RKO (cell line): Measurements from ENCODE around the gene SLC9A9.

Source experiments
- DNase-seq: peaks from one replicate; pipeline ENCODE4 v3.0.0-alpha.2; 2016; ENCODE audit warnings: low spot score

The SLC9A9 gene

DNA sequence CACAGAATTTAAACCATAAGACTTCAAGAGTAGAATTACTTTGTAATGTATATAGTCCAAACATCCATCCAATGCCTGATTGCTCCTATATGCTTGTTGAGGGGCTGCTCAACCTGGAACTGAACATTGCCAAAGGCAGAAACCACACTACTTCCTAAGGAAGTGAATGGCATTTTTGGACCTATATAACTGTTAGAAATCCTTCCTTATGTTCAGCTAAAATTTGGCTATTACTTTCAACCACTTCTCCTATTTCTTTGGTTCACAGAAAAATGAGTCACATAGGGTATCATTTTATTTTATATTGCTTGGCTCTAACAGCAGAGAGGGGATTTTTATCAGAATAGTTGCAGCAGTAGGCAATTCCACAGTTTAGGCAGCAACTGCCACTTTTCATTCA, 342.1 kb downstream of the SLC9A9 start:
- DNase-seq = no peak

DNA sequence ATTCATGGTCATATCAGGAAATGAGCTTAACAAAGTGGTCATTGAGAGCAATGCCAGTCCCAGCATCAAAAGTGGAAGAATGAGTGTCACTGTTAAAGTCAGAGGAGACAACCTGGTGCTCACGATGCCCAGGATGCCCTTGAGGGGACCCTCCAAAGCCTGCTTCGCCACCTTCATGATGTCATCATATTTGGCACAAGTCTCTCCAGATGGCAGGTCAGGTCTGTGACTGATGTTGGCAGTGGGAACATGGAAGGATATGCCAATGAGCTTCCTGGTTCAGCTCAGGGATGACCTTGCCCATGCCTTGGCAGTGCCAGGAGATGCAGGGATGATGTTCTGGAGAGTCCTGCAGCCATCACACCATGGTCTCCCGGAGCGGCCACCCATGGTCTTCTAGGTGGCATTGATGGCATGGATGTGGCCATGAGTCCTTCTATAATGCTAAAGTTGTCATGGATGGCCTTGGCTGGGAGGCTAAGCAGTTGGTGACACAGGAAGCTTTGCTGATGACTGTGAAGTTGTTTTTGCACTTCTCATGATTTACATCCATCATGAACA, 344.9 kb downstream of the SLC9A9 start:
- DNase-seq = no peak

DNA sequence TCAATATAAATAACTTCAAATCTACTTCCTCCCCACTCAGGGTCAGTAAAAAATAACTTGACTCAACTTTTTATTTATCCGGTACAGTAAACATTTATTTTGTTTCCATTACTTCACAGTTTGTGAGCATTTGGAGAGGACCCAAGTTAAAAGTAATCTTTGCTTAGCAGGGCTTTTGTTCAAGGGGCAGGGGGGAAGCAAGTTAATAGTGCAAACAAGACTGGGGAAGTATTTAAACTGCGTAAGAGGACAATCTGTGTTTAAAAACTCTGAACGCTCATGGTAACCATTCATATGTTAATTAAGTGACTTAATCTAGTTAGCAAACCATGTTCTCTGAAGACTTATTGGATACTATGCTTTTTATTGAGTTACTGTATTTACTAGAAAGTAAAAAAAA, 346.2 kb downstream of the SLC9A9 start:
- no peak for DNase-seq

GRCh38 chr3:143497382-143497781, 350.9 kb downstream of the SLC9A9 start:
- no peak for DNase-seq

GRCh38 chr3:143496191-143496590, 352.1 kb downstream of the SLC9A9 start:
- DNase-seq = no peak

GRCh38 chr3:143495527-143495926, 352.7 kb downstream of the SLC9A9 start:
- DNase-seq = no peak

- no peak for DNase-seq
These were observed 361.7 kb downstream of the SLC9A9 start for GRCh38 chr3:143486611-143487010.

GRCh38 chr3:143484846-143485512, 363.3 kb downstream of the SLC9A9 start:
- DNase-seq = no peak

DNA sequence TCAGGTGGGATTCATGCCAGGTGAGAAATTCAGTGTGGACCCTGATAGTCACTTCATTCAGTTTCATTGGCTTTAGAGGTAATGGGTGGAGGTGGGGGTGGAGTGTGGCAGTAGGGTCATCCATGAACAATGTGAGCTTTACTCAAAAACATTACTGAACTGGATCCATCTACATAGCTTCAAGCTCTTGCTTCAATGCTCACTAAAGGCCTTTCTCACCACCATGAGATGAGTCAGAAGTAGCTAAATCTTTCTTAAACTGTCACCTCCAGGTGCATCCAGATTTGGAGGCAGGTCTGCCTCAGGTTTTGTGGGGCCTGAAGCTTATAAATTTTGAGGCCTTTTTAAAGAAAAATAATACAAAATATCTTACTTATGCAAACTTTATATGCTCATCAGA, 365.1 kb downstream of the SLC9A9 start:
- no peak for DNase-seq

DNA sequence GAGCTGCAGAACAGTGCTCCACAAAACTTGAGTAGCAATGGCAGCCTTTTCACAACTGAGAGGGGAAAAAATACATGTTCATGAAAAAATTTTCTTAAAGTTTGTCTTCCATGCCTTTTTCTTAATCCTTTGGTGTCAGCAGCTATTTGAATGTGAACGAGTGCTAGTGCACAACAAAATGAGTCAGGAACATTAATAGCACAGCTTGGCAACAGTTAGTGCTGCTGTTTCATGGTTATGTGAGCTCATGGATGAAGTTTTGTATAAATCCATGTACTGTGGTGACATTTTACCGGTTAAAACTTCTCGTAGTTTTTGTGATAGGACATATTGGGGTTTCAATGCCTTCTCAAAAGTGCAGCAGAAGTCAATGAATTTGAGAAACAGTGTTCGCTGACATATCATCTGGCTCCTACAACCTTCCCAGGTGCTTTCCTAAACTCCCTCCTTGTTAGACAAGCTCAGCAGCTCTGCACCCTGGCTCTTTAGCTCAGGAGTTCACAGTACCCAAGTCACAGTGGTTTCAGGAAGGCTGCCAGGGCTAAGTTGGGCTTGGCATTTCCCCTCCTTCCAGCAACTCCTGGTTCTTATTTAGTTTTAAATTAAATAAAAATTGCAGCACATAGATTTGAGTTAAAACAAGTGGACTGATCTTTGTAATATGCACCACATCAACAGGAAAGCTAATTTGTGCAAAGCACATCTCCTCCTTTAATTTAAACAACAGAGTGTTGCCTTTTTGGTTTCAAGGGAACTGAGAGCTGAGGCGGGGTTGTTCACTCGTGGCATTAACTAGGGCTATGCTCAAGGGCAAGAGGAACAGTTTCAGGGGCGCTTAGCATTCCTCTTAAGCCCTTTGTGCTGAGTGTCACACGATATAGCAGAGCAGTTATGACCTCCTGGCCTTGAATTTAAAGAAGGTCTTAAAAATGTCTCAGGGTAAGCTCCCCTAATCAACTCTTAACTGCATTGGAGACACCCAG, 365.9 kb downstream of the SLC9A9 start:
- no peak for DNase-seq

DNA sequence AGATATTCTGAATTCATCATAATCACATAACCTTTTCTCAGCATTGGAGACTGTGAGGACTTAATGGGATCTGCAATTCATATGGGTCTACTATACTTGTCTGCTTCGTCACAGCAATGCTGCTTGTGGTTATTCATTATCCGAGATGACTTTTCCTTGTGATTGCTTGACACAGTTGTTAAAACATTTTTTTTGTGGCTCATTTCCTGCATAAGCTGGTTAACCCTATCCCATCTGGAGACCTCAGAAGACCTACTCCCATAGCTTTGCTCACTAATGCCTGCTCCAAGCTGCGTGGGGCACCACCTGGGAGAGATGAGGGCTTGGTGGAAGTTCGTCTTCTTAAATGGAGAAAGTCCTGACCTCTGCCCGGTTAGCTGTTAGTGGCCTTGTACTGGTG, 367.9 kb downstream of the SLC9A9 start:
- DNase-seq = peak; percentile 49

DNA sequence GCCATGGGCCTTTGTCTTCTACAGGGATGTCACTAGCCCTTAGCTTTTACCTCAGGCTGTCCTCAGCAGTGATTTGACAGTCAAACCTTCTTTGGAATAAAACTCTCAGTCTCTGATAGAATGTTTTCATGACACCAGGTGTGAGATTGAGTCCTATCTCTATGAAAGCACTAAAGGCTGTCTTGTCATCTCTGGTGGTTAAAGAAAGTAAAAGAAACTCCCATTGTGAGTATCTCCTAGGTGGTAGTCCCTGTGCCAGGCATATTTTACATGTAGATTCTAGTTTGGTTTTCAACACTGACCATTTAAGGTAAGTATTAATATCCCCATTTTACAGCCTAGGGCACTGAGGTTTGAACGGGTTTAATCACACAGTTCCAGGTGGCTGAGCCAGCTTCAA, 368.5 kb downstream of the SLC9A9 start:
- no peak for DNase-seq

- DNase-seq = no peak
These were observed 370.1 kb downstream of the SLC9A9 start for GRCh38 chr3:143478115-143478693.

DNA sequence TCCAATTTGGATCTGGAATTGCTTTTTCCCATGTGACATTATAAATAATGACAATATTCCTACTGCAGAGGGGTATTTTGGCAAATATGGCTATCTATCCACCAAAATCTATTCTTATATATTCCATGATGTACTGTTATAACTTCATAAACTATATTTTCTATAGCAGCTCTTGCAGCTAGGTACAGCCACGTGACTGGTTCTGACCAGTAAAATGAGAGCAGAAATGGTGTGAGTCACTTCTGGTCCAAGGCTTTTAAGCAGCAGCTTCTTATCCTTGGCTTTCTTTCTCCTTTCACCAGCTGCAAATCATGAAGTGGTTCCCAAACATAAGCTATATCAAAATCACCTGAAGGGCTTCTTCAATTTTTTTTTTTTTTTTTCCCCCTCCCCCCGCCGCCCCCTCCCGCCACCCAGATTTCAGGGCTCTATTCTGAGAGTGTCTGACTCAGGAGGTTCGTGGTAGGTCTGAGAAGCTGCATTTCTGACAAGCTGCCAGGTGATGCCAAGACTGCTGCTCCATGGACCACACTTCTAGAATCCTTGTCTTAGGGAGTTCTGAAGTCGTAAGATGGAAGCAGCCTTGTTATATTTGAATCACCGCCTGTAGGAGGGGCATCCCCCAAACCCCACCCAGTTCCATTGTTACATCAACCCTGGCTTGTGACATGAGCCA, 371.2 kb downstream of the SLC9A9 start:
- peak; percentile 10 for DNase-seq

GRCh38 chr3:143475981-143476380, 372.3 kb downstream of the SLC9A9 start:
- no peak for DNase-seq

DNA sequence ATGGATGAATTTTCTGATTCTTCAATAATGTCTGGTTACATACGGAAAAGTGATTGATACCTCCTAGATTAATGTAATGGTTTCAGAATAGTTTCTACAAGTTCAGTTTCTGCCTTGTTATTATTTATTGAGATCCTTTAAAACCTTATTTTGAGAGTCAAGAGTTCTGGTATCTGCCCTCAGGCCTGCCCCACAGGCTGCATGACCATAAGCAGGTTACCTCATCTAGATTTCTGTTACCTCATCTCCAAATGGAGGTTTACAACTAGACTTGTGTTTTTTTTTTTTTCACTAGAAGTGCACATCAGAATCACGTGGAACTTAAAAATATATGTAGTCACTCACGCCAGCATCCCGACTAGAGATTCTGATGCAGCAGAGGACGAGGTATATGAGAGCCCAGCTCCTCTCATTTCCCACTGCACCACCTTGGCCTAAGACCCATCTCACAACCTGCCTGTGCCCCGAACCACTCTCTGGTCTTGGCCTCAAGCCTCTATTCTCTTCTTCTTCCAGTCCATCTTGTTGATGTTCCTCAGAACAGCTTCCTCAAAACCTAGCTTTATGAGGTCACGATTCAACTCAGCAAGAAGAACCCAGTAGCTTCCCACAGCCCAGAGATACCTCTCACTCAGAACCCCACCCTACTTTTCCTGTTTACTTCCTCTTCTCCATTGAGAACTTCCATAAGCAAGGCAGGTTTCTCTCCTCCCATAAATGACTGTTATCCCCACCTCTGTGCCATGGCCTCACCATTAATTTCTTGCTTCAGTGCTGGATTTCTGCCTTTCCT, 375.3 kb downstream of the SLC9A9 start:
- DNase-seq = no peak

DNA sequence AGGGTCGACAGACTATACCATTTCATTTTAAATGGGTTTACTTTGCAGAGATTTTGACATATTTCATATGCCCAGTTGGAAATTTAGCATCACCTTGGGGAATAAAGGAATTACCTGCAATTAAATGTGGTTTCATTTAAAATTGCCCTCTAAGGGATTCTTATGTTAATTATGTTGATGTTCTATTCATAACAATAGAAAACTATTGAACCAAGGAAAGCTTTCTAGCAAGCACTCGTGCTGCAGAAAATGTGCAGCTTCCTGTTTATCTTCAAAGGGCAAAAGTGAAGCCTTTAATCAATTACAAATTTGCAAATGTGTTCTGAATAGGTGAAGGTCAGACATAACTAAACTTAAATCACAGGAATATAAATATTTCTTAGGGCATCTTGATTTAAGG, 376.6 kb downstream of the SLC9A9 start:
- DNase-seq = no peak

DNA sequence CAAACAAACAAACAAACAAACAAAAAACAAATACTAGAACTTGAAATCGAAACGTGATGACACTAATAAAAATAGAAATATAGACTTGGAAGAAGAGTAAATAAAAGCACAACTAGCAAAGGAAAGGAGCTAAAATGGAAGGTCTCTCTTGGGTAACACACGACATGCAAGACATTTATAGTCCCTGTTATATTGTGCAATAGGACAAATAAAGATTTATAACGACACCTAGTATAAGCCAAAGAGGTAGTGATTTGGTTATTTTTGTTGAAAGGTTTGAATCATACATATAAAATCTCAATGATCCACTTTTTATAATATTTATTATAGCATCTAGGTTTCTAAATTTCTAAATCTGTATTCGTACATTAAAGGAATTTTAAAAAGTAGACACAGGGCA, 379.1 kb downstream of the SLC9A9 start:
- no peak for DNase-seq

- no peak for DNase-seq
These were observed 382.6 kb downstream of the SLC9A9 start for GRCh38 chr3:143465666-143466065.

DNA sequence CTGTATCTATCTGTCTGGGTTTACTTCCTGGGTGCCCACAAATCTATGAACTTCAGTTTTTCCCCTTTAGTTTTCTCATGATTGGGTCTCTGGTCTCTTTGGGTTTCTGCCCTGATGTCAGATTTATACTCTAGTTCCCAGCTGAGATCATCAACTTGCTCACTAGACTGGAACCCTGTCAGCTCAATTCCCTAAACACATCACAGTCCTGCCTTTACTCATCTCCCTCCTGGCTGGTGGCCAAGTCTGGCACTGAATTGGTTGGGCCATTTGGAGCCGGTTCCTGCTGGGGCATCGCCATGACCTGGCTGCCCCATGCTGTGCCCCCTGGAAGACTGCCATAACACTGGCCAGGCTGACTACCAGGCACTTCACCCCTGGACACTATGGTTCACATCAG, 383.4 kb downstream of the SLC9A9 start:
- peak; percentile 50 for DNase-seq

DNA sequence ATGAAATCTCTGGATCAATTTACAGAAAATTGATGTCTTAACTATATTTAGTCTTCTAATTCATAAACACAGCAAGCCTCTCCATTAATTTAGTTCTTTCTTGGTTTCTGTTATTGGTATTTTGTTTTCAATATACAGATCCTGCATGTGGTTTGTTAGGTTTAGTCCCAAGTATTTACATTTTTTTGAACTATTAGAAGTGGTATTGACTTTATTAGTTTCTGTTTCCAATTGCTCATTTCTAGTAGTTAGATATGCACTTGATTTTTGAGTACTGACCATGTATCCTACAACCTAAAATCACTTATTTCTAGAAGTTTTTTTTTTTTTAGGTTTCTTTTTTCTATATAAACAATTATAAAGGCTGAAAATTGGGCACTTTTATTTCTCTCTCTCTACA, 392.8 kb downstream of the SLC9A9 start:
- DNase-seq = no peak
